NT2/D1 (cell line): ENCODE data around the gene MAN1A2.

Source experiments
- YY1 ChIP-seq: IDR thresholded peaks from 2 replicates; pipeline ENCODE4 v1.6.1; 2011; ENCODE audit not compliant: insufficient read length, insufficient read depth
- ZNF274 ChIP-seq: IDR thresholded peaks from 2 replicates; pipeline ENCODE4 v1.6.1; 2011; ENCODE audit warnings: mild to moderate bottlenecking, low read depth, low read length

GRCh38 chr1:117324357-117324756, 42.9 kb upstream of the MAN1A2 start:
- no peak for TF ChIP-seq YY1
- no peak for TF ChIP-seq ZNF274
